Activated CD4-positive, alpha-beta memory T cell treated with anti-CD3 and anti-CD28 coated beads, Interleukin-2, amount 10 ng/mL, durations not matched to agents 7 days and 5 days (primary cell): ENCODE measurements around the gene DIS3L2. TPM values are rescaled to one million over a fixed set of nuclear protein-coding genes. Genes with fewer than 3 reads are reported as not detected.

Experiments used
- CTCF ChIA-PET: fragments of 350-600 bp; sonication (Branson Sonifier 250); formaldehyde crosslinking; loops from one replicate; lab custom pipeline; 2021; ENCODE audit warnings: antibody characterized with exemption, inconsistent platforms; lab: Charles Lee
- POLR2A ChIA-PET: fragments of 350-600 bp; sonication (Branson Sonifier 250); formaldehyde crosslinking; loops from one replicate; lab custom pipeline; 2021; ENCODE audit warnings: antibody characterized with exemption; lab: Charles Lee
- DNase-seq: peaks from one replicate; pipeline ENCODE4 v3.0.0-alpha.2; 2020
- H3K27ac Mint-ChIP-seq: one replicate; pipeline ENCODE4 v1.8.0; 2021; ENCODE audit warnings: mild to moderate bottlenecking, mixed read lengths
- H3K27me3 Mint-ChIP-seq: one replicate; pipeline ENCODE4 v1.8.0; 2021; ENCODE audit warnings: mixed read lengths
- H3K36me3 Mint-ChIP-seq: one replicate; pipeline ENCODE4 v1.8.0; 2021; ENCODE audit warnings: low read depth, mixed read lengths
- H3K4me1 Mint-ChIP-seq: one replicate; pipeline ENCODE4 v1.8.0; 2021; ENCODE audit warnings: mixed read lengths
- H3K4me3 Mint-ChIP-seq: one replicate; pipeline ENCODE4 v1.8.0; 2021; ENCODE audit warnings: mild to moderate bottlenecking, mixed read lengths
- H3K9me3 Mint-ChIP-seq: one replicate; pipeline ENCODE4 v1.8.0; 2021; ENCODE audit warnings: mixed read lengths
- total RNA-seq, 2 experiments: library from RNA; stranded (reverse); gene quantifications; one replicate each; pipeline ENCODE4 v1.2.3, GENCODE V29; 2021

The DIS3L2 gene
- total RNA-seq, result 10 to 100 TPM; 25.8 to 30.6 TPM

- DNase-seq, result peak; percentile 85
- POLR2A ChIA-PET, result interaction anchor here (0.9 to 1.4 kb wide), 4 partner anchors 12 to 354 kb away, joined by 3 to 9 read pairs (median 4); no protein-coding TSS in a partner anchor
- Mint-ChIP-seq H3K36me3 (peaks cover 4% of the 10 kb centered on the region), H3K4me3 (peak within 1 kb of the TSS; percentile 97), H3K27me3 (peaks cover under 1% of the 10 kb centered on the region), H3K9me3 (no peaks in the 10 kb centered on the region), H3K4me1 (peaks cover 29% of the 10 kb centered on the region), H3K27ac (peak within 1 kb of the TSS; percentile 81)
- CTCF ChIA-PET, result interaction anchor here (1.4 kb wide), 1 partner anchor 269 kb away, joined by 4 read pairs; no protein-coding TSS in a partner anchor
These were observed at the start of gene DIS3L2 for GRCh38 chr2:231961349-231962166. DIS3L2 (plus strand) TSS chr2:231961713; CDS start chr2:232014928, 53,215 bp downstream.

GRCh38 chr2:231914077-231914690 is 47.3 kb upstream of the DIS3L2 start:
- POLR2A ChIA-PET, result no interaction called here
- Mint-ChIP-seq H3K27ac (no peak overlapping the region), H3K4me1 (peaks cover 12% of the 10 kb centered on the region), H3K9me3 (no peaks in the 10 kb centered on the region), H3K4me3 (no peak overlapping the region), H3K27me3 (peaks cover 6% of the 10 kb centered on the region), H3K36me3 (no peaks in the 10 kb centered on the region)
- no peak for DNase-seq
- CTCF ChIA-PET, result no interaction called here

DNA sequence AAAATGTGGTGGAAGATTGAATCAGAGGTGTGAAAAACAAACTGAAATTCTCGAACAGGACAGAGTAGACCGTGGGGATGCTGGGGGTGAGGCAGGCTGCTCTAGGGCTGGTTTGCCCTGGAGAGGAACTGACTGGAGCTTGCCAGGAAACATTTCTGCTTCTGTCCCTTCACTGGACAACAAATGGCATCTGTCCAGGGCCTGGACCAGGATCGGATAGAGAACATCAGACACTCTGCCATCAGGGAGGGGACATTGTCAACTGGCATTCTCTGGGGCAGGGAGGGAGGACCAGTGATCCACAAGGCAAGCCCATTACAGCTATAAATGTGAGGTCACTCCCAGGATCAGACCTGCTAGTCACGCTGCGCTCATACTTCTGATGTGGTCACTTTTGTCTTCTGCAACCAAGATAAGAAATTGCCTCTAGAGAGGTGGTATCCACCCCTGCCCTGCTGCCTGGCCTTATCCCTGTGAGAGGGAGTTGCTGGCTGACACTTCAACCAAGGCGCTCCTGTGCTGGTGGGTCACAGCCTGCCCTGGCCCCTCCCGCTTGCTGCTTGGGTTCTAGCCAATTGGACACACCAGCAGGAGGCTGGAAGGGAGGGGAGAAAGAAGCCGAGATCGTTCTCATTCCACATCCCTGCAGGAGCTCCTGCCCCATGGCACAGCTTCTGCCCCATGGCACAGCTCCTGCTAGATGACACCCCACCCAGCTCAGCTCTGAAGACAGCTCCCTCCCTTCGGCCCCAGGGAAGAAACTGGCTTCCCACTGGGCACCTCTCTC is 44.0 kb upstream of the DIS3L2 start:
- Mint-ChIP-seq H3K9me3 (no peaks in the 10 kb centered on the region), H3K4me1 (peaks cover 1% of the 10 kb centered on the region), H3K27ac (no peak overlapping the region), H3K4me3 (no peak overlapping the region), H3K27me3 (peaks cover 7% of the 10 kb centered on the region), H3K36me3 (no peaks in the 10 kb centered on the region)
- DNase-seq, result no peak
- ChIA-PET POLR2A (no interaction called here), CTCF (interaction anchor here (0.6 to 1.2 kb wide), 6 partner anchors 10 to 521 kb away, joined by 3 to 4 read pairs (median 3); no protein-coding TSS in a partner anchor)

GRCh38 chr2:231918501-231919330 is 42.8 kb upstream of the DIS3L2 start:
- no peak overlapping the region for H3K4me3 Mint-ChIP-seq
- POLR2A ChIA-PET, result no interaction called here
- peaks cover 1% of the 10 kb centered on the region for H3K4me1 Mint-ChIP-seq
- peaks cover 10% of the 10 kb centered on the region for H3K27me3 Mint-ChIP-seq
- DNase-seq, result no peak
- no peak overlapping the region for H3K27ac Mint-ChIP-seq
- H3K36me3 Mint-ChIP-seq, result no peaks in the 10 kb centered on the region
- CTCF ChIA-PET, result interaction anchor here (1.2 kb wide), 1 partner anchor 10 kb away, joined by 3 read pairs; no protein-coding TSS in a partner anchor
- no peaks in the 10 kb centered on the region for H3K9me3 Mint-ChIP-seq

DNA sequence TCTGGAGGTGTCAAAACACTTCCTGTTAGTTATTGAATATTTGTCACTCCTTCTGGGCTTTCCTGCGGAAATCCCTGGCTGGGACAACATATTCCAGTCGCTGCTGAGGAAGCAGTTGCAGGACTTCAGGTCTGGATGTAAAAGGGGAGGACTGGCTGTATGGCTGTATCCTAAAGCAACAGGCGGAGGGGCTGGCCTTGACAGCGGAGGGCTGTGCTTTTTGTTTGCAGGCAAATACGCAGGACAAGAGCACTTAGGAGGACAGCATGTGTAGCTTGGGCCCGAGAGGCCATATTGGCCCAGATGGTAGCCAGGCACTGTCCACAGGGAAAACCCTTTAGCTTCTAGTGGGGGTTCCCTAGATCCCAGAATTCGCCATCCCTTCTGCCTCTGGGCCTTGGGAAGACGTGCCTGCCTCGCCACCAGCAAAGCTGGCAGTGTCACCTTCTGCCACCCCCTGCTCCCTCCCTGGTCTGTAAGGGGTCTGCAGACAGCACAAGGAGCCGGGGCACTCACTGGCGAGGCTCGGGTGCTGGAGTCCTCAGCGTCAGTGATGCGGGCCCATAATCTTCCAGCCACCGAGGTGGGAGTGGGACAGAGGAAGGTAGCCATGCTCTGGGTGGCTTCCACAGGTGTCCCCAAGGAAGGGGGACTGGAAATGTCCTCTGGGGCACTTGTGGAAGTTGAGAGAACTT is 42.0 kb upstream of the DIS3L2 start:
- Mint-ChIP-seq H3K4me1 (peaks cover 5% of the 10 kb centered on the region), H3K27ac (no peak overlapping the region), H3K36me3 (no peaks in the 10 kb centered on the region), H3K9me3 (no peaks in the 10 kb centered on the region), H3K4me3 (no peak overlapping the region), H3K27me3 (peaks cover 18% of the 10 kb centered on the region)
- ChIA-PET POLR2A (no interaction called here), CTCF (interaction anchor here (1.2 to 1.7 kb wide), 4 partner anchors 10 to 372 kb away, joined by 3 read pairs; no protein-coding TSS in a partner anchor)
- DNase-seq, result no peak

GRCh38 chr2:231920366-231920765 is 41.1 kb upstream of the DIS3L2 start:
- CTCF ChIA-PET, result interaction anchor here (1.2 to 1.7 kb wide), 3 partner anchors 15 to 371 kb away, joined by 3 read pairs; no protein-coding TSS in a partner anchor
- POLR2A ChIA-PET, result no interaction called here
- Mint-ChIP-seq H3K27ac (no peak overlapping the region), H3K36me3 (no peaks in the 10 kb centered on the region), H3K9me3 (no peaks in the 10 kb centered on the region), H3K4me1 (peaks cover 5% of the 10 kb centered on the region), H3K27me3 (peaks cover 22% of the 10 kb centered on the region), H3K4me3 (no peak overlapping the region)
- DNase-seq, result no peak

DNA sequence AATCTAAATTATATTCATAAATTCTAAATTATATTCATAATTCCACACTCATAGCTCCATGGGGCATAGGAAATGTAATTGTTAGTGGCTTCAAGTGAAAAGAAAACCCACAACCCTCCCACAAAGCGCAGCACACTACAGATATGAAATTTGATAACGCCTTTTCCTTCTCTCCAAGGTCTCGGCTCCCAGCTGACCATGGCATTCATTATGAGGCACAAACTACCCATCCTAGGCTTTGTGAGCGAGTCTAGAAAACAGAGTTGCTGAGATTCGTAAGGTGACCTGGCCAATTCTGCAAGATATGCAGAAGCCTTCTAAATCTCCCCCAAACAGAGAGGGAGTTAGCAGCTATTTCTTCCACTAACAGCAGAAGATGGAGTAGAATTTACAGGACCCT is 40.7 kb upstream of the DIS3L2 start:
- no peak for DNase-seq
- H3K27me3 Mint-ChIP-seq, result peaks cover 21% of the 10 kb centered on the region
- H3K4me1 Mint-ChIP-seq, result peaks cover 5% of the 10 kb centered on the region
- no peaks in the 10 kb centered on the region for H3K9me3 Mint-ChIP-seq
- ChIA-PET CTCF (interaction anchor here (0.9 to 1.7 kb wide), 5 partner anchors 10 to 371 kb away, joined by 3 to 4 read pairs (median 3); no protein-coding TSS in a partner anchor), POLR2A (no interaction called here)
- H3K27ac Mint-ChIP-seq, result no peak overlapping the region
- H3K4me3 Mint-ChIP-seq, result no peak overlapping the region
- no peaks in the 10 kb centered on the region for H3K36me3 Mint-ChIP-seq

- CTCF ChIA-PET, result interaction anchor here (0.9 to 3.0 kb wide), 7 partner anchors 21 to 406 kb away, joined by 3 to 11 read pairs (median 3); no protein-coding TSS in a partner anchor
- Mint-ChIP-seq H3K4me1 (peaks cover 12% of the 10 kb centered on the region), H3K27me3 (peaks cover 30% of the 10 kb centered on the region), H3K4me3 (no peak overlapping the region), H3K36me3 (no peaks in the 10 kb centered on the region), H3K9me3 (no peaks in the 10 kb centered on the region), H3K27ac (no peak overlapping the region)
- POLR2A ChIA-PET, result no interaction called here
- DNase-seq, result no peak
These were observed 39.1 kb upstream of the DIS3L2 start for GRCh38 chr2:231922311-231923009.

- no peaks in the 10 kb centered on the region for H3K9me3 Mint-ChIP-seq
- peaks cover 12% of the 10 kb centered on the region for H3K4me1 Mint-ChIP-seq
- DNase-seq, result no peak
- no peak overlapping the region for H3K4me3 Mint-ChIP-seq
- no peak overlapping the region for H3K27ac Mint-ChIP-seq
- H3K27me3 Mint-ChIP-seq, result peaks cover 35% of the 10 kb centered on the region
- POLR2A ChIA-PET, result no interaction called here
- CTCF ChIA-PET, result interaction anchor here (0.9 to 3.0 kb wide), 4 partner anchors 22 to 406 kb away, joined by 3 to 11 read pairs (median 6); no protein-coding TSS in a partner anchor
- no peaks in the 10 kb centered on the region for H3K36me3 Mint-ChIP-seq
These were observed 38.5 kb upstream of the DIS3L2 start for GRCh38 chr2:231923010-231923344.

GRCh38 chr2:231923951-231924888 is 37.3 kb upstream of the DIS3L2 start:
- Mint-ChIP-seq H3K4me3 (no peak overlapping the region), H3K27ac (no peak overlapping the region), H3K4me1 (peaks cover 12% of the 10 kb centered on the region), H3K36me3 (no peaks in the 10 kb centered on the region), H3K9me3 (no peaks in the 10 kb centered on the region), H3K27me3 (peaks cover 46% of the 10 kb centered on the region)
- DNase-seq, result no peak
- CTCF ChIA-PET, result interaction anchor here (0.7 to 3.8 kb wide), 11 partner anchors 23 to 405 kb away, joined by 3 to 22 read pairs (median 5); no protein-coding TSS in a partner anchor
- POLR2A ChIA-PET, result no interaction called here
